H9 (cell line): Measurements from ENCODE around the gene FARSB. TPM values are rescaled to one million over a fixed set of nuclear protein-coding genes. Genes with fewer than 3 reads are reported as not detected.

Source experiments
- DNase-seq: peaks from one replicate; pipeline ENCODE4 v3.0.0-alpha.2; 2017
- H2AFZ ChIP-seq: one replicate; pipeline ENCODE4 v1.6.1; 2013; ENCODE audit warnings: mild to moderate bottlenecking, low read length, control low read depth, moderate library complexity
- H2AK5ac ChIP-seq: 2 replicates; pipeline ENCODE4 v1.6.1; 2013; ENCODE audit warnings: low read length, control low read depth, mixed read lengths; ENCODE audit not compliant: insufficient read length
- H2BK120ac ChIP-seq: one replicate; pipeline ENCODE4 v1.6.1; 2013; ENCODE audit warnings: low read depth, mild to moderate bottlenecking, low read length, control low read depth, inconsistent platforms; ENCODE audit not compliant: poor library complexity, severe bottlenecking
- H2BK12ac ChIP-seq: 2 replicates; pipeline ENCODE4 v1.6.1; 2013; ENCODE audit warnings: low read length, control low read depth, mixed read lengths, low read depth; ENCODE audit not compliant: insufficient read length
- H2BK15ac ChIP-seq: 2 replicates; pipeline ENCODE4 v1.6.1; 2013; ENCODE audit warnings: low read depth, low read length, control low read depth
- H2BK20ac ChIP-seq: one replicate; pipeline ENCODE4 v1.6.1; 2013; ENCODE audit warnings: low read depth, mild to moderate bottlenecking, low read length, control low read depth, inconsistent platforms; ENCODE audit not compliant: poor library complexity, severe bottlenecking
- H2BK5ac ChIP-seq: 2 replicates; pipeline ENCODE4 v1.6.1; 2013; ENCODE audit warnings: low read length, control low read depth, mixed read lengths; ENCODE audit not compliant: insufficient read length
- H3K14ac ChIP-seq: 2 replicates; pipeline ENCODE4 v1.6.1; 2013; ENCODE audit warnings: low read length, control low read depth; ENCODE audit not compliant: insufficient read depth
- H3K18ac ChIP-seq: 2 replicates; pipeline ENCODE4 v1.6.1; 2013; ENCODE audit warnings: low read depth, mild to moderate bottlenecking, mixed read lengths, low read length, control low read depth; ENCODE audit not compliant: insufficient read length
- H3K23ac ChIP-seq: 2 replicates; pipeline ENCODE4 v1.6.1; 2013; ENCODE audit warnings: low read length, control low read depth, mixed read lengths, low read depth; ENCODE audit not compliant: insufficient read length
- H3K23me2 ChIP-seq: 2 replicates; pipeline ENCODE4 v1.6.1; 2013; ENCODE audit warnings: low read depth, mild to moderate bottlenecking, mixed read lengths, low read length, control low read depth; ENCODE audit not compliant: insufficient read length, poor library complexity, severe bottlenecking
- H3K27ac ChIP-seq: 2 replicates; pipeline ENCODE4 v1.5.1; 2013; ENCODE audit warnings: low read length, control low read depth, mixed read lengths, low read depth; ENCODE audit not compliant: insufficient read length
- H3K27me3 ChIP-seq: 2 replicates; pipeline ENCODE4 v1.6.1; 2013; ENCODE audit warnings: low read length, control low read depth, inconsistent platforms; ENCODE audit not compliant: insufficient read depth
- H3K4ac ChIP-seq: 2 replicates; pipeline ENCODE4 v1.6.1; 2013; ENCODE audit warnings: low read depth, mild to moderate bottlenecking, control low read depth, inconsistent platforms, low read length, moderate library complexity
- H3K4me1 ChIP-seq: 2 replicates; pipeline ENCODE4 v1.6.1; 2013; ENCODE audit warnings: low read length, control low read depth, inconsistent platforms; ENCODE audit not compliant: insufficient read depth
- H3K4me2 ChIP-seq: 2 replicates; pipeline ENCODE4 v1.6.1; 2013; ENCODE audit warnings: low read length, control low read depth, mixed read lengths; ENCODE audit not compliant: insufficient read length, insufficient read depth
- H3K56ac ChIP-seq: 2 replicates; pipeline ENCODE4 v1.6.1; 2013; ENCODE audit warnings: low read depth, mild to moderate bottlenecking, mixed read lengths, low read length, control low read depth; ENCODE audit not compliant: insufficient read length
- H3K79me1 ChIP-seq: 2 replicates; pipeline ENCODE4 v1.6.1; 2013; ENCODE audit warnings: low read depth, mild to moderate bottlenecking, moderate library complexity, low read length, control low read depth, inconsistent platforms; ENCODE audit not compliant: insufficient read depth, poor library complexity, severe bottlenecking
- H3K79me2 ChIP-seq: 2 replicates; pipeline ENCODE4 v1.6.1; 2013; ENCODE audit warnings: low read length, control low read depth, inconsistent platforms; ENCODE audit not compliant: insufficient read depth
- H3K9ac ChIP-seq: 2 replicates; pipeline ENCODE4 v1.6.1; 2013; ENCODE audit warnings: low read length, control low read depth, mixed read lengths; ENCODE audit not compliant: insufficient read length; ENCODE audit errors: extremely low read depth
- H3K9me3 ChIP-seq: one replicate; pipeline ENCODE4 v1.6.1; 2013; ENCODE audit warnings: low read depth, low read length, inconsistent platforms; ENCODE audit not compliant: control insufficient read depth
- H3T11ph ChIP-seq: one replicate; pipeline ENCODE4 v1.6.1; 2013; ENCODE audit warnings: mild to moderate bottlenecking, low read length, control low read depth, inconsistent platforms
- H4K20me1 ChIP-seq: one replicate; pipeline ENCODE4 v1.6.1; 2013; ENCODE audit not compliant: control insufficient read depth, insufficient read length, insufficient read depth
- H4K5ac ChIP-seq: 2 replicates; pipeline ENCODE4 v1.6.1; 2013; ENCODE audit warnings: low read depth, mild to moderate bottlenecking, mixed read lengths, low read length, control low read depth; ENCODE audit not compliant: insufficient read length
- H4K8ac ChIP-seq: replicated peaks from 2 replicates; pipeline ENCODE4 v1.6.1; 2013; ENCODE audit warnings: low read length, control low read depth, mixed read lengths, low read depth; ENCODE audit not compliant: insufficient read length
- H4K91ac ChIP-seq: 2 replicates; pipeline ENCODE4 v1.6.1; 2013; ENCODE audit warnings: low read depth, mild to moderate bottlenecking, moderate library complexity, mixed read lengths, low read length, control low read depth; ENCODE audit not compliant: insufficient read length
- H3K27ac Mint-ChIP-seq, 3 experiments: 2 replicates in 2 of 3; 3 replicates in 1 of 3; pipeline ENCODE4 v1.8.0; 2020 to 2021; ENCODE audit warnings: mixed read lengths in 3 of 3, mild to moderate bottlenecking in 1 of 3, moderate library complexity in 1 of 3
- H3K27me3 Mint-ChIP-seq: 2 replicates; pipeline ENCODE4 v1.8.0; 2021; ENCODE audit warnings: low read depth, mild to moderate bottlenecking, moderate library complexity, mixed read lengths
- H3K36me3 Mint-ChIP-seq, 3 experiments: 2 replicates in 2 of 3; 3 replicates in 1 of 3; pipeline ENCODE4 v1.8.0; 2020 to 2021; ENCODE audit warnings: low read depth in 3 of 3, mixed read lengths in 3 of 3; ENCODE audit not compliant: insufficient read depth in 1 of 3
- H3K4me1 Mint-ChIP-seq, 2 experiments: 2 replicates each; pipeline ENCODE4 v1.8.0; 2020; ENCODE audit warnings: mixed read lengths in 2 of 2
- H3K4me3 Mint-ChIP-seq, 2 experiments: 2 replicates in 1 of 2; 3 replicates in 1 of 2; pipeline ENCODE4 v1.8.0; 2020 to 2021; ENCODE audit warnings: mild to moderate bottlenecking in 2 of 2, mixed read lengths in 2 of 2, moderate library complexity in 1 of 2
- H3K9me3 Mint-ChIP-seq, 2 experiments: 2 replicates in 1 of 2; 3 replicates in 1 of 2; pipeline ENCODE4 v1.8.0; 2020; ENCODE audit warnings: mild to moderate bottlenecking in 2 of 2, mixed read lengths in 2 of 2, moderate library complexity in 1 of 2
- CTCF ChIP-seq: fragments of 200-600 bp; sonication (generic); conservative IDR thresholded peaks from 3 replicates; pipeline ENCODE4 v1.8.0; 2021; ENCODE audit warnings: antibody characterized with exemption, mild to moderate bottlenecking
- WGBS: extraction: QIAGEN DNeasy Blood & Tissue Kit; methylation state at CpG from one replicate; pipeline ENCODE4 v1.1.7; 2013; ENCODE audit warnings: missing lambda C conversion rate, low lambda C conversion rate, mixed read lengths; ENCODE audit not compliant: insufficient read length; ENCODE audit errors: extremely low coverage; 5-methylcytosine and 5-hydroxymethylcytosine counted together
- total RNA-seq: library from RNA; stranded (reverse); gene quantifications from 2 replicates; pipeline ENCODE4 v1.2.1, GENCODE V29; 2021

FARSB gene
- total RNA-seq, 1 experiment from 2014 or later, result 32.1 TPM

- H3K4me1 Mint-ChIP-seq, result no peaks in the 10 kb centered on the region
- no peak overlapping the region for H3K23ac ChIP-seq
- no peaks in the 10 kb centered on the region for H3K4me1 ChIP-seq
- no peak overlapping the region for H3K14ac ChIP-seq
- H4K8ac ChIP-seq, result no peak overlapping the region
- 0 out of 7 replicates have a peak overlapping the region, but pooled peaks of 1 of the 3 experiments have one; percentile 17 for H3K27ac Mint-ChIP-seq
- H3K79me2 ChIP-seq, result no peaks in the 10 kb centered on the region
- H3K4me3 Mint-ChIP-seq, result no peak overlapping the region
- H3T11ph ChIP-seq, result no peak overlapping the region
- H3K27ac ChIP-seq, result no peak overlapping the region
- H2BK15ac ChIP-seq, result no peak overlapping the region
- H3K4me2 ChIP-seq, result no peak overlapping the region
- H3K27me3 ChIP-seq, result no peaks in the 10 kb centered on the region
- H3K9ac ChIP-seq, result no peak overlapping the region
- no peaks in the 10 kb centered on the region for H3K9me3 Mint-ChIP-seq
- no peak overlapping the region for H2AFZ ChIP-seq
- no peak overlapping the region for H4K5ac ChIP-seq
- no peak overlapping the region for H2AK5ac ChIP-seq
- no peaks in the 10 kb centered on the region for H3K27me3 Mint-ChIP-seq
- H3K18ac ChIP-seq, result no peak overlapping the region
- WGBS, result no CpG with 5 or more reads among the region's 5 CpGs
- no peak for TF ChIP-seq CTCF
- no peak overlapping the region for H4K91ac ChIP-seq
- H3K23me2 ChIP-seq, result no peaks in the 10 kb centered on the region
- no peak overlapping the region for H2BK5ac ChIP-seq
- no peak for DNase-seq
- peaks cover under 1 to 10% (median 3%) of the 10 kb centered on the region in 3 experiments; a peak in 6 of 7 replicates for H3K36me3 Mint-ChIP-seq
- no peak overlapping the region for H3K56ac ChIP-seq
- H2BK12ac ChIP-seq, result no peak overlapping the region
- H3K9me3 ChIP-seq, result no peaks in the 10 kb centered on the region
- no peak overlapping the region for H2BK20ac ChIP-seq
- H4K20me1 ChIP-seq, result no peaks in the 10 kb centered on the region
- no peak overlapping the region for H2BK120ac ChIP-seq
- peaks cover 2% of the 10 kb centered on the region for H3K79me1 ChIP-seq
- no peak overlapping the region for H3K4ac ChIP-seq
Observed at GRCh38 chr2:222604749-222605515, 51.0 kb downstream of the FARSB start.
